Muscle layer of colon (tissue), 2 donors: ENCODE data around the gene ARPC5L.

Experiments used
- H3K27ac ChIP-seq: one replicate; pipeline ENCODE4 v1.7.0; 2013; ENCODE audit warnings: low read depth, mild to moderate bottlenecking, low read length, moderate library complexity
- H3K27me3 ChIP-seq, 2 donors: one replicate each; pipeline ENCODE4 v1.7.0; 2013; ENCODE audit warnings: low read length in 2 of 2, mild to moderate bottlenecking in 2 of 2; ENCODE audit not compliant: insufficient read depth in 2 of 2, control insufficient read depth in 1 of 2
- H3K36me3 ChIP-seq: one replicate; pipeline ENCODE4 v1.7.0; 2013; ENCODE audit warnings: mild to moderate bottlenecking, low read length; ENCODE audit not compliant: insufficient read depth
- H3K4me1 ChIP-seq: one replicate; pipeline ENCODE4 v1.7.0; 2013; ENCODE audit warnings: mild to moderate bottlenecking, low read length; ENCODE audit not compliant: insufficient read depth
- H3K4me3 ChIP-seq, 2 donors: one replicate each; pipeline ENCODE4 v1.7.0; 2013; ENCODE audit warnings: low read length in 2 of 2, low read depth in 1 of 2, mild to moderate bottlenecking in 1 of 2, moderate library complexity in 1 of 2
- H3K9ac ChIP-seq: one replicate; pipeline ENCODE4 v1.7.0; 2013; ENCODE audit warnings: low read length
- H3K9me3 ChIP-seq: one replicate; pipeline ENCODE4 v1.7.0; 2013; ENCODE audit warnings: mild to moderate bottlenecking, low read length
- donor health status: abdominal sarcoma.
- donor health status: Adenocarcinoma of cecum.

ARPC5L gene

DNA sequence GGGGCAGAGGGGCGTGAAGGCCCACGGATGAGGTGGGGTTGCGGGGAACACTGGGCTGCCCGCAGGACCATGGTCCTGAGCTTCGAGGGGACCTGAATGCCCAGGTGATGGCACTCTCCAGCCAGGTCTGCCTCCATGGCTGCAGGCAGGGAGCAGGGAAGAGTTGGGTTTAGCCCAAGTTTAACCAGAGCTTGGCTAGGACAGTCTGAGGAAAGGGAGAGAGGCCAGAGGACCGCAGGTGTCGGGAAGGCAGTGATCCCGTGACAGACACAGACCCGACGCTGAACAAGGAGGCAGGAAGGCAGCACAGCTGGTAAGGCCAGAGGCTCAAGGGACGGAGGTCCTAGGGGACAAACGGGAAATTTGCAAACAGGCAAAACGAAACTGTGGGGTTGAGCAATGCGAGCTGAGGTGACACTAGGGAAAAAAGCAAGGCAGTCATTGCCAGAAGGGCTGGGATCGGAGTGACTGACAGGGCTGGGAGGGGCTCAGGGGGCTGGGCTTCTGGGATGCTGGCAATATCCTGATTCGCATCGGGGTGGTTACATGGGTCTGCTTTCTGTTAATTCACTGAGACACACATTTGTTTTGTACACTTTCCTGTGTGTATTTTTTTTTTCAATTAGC lies 25.0 kb downstream of the ARPC5L start:
- Histone ChIP-seq H3K27ac (no peak overlapping the region), H3K4me3 (no peak overlapping the region), H3K9me3 (no peaks in the 10 kb centered on the region), H3K9ac (no peak overlapping the region), H3K36me3 (peaks cover 62% of the 10 kb centered on the region), H3K4me1 (no peaks in the 10 kb centered on the region), H3K27me3 (no peaks in the 10 kb centered on the region)

DNA sequence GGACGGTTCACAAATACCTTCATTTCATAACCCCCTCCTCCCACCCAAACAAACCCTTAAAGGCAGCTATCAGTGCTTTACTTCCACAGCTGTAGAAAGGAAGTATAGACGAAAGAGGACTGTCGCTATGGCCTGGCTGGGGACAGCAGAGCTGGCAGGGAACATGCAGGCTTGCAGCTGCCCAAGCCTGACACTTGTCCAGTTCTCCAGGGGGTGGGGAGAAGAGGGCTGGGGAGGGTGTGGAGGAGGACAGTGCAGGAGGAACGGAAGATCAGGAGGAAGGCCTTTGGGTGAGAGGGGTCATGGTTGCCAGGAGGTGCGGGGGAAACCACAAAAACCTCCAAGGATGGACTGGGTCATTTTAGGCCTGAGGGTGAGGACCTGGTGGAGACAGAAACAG lies 25.9 kb downstream of the ARPC5L start:
- H3K4me1 ChIP-seq, result no peaks in the 10 kb centered on the region
- no peak overlapping the region for H3K4me3 ChIP-seq
- no peak overlapping the region for H3K9ac ChIP-seq
- H3K36me3 ChIP-seq, result peaks cover 54% of the 10 kb centered on the region
- no peak overlapping the region for H3K27ac ChIP-seq
- no peaks in the 10 kb centered on the region for H3K9me3 ChIP-seq
- no peaks in the 10 kb centered on the region for H3K27me3 ChIP-seq

DNA sequence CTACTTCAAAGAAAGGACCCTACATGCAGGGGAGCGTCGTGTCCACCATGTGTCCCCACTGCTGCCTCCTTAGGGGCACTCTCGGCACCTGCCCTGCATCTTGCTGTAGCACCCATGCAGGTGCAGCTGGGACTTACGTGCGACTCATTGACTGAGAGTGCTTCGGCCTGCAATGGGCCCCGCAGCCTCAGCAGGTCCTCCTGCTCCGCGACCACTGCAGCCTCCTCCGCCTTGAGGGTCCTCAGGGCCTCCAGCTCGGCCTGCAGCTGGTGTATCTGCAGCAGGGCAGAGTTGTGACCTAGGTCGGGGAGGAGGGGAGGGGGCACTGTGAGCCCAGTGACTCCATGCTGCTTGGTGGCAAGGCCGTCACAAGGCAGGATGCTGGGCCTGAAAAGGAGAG lies 27.1 kb downstream of the ARPC5L start:
- peaks cover 66% of the 10 kb centered on the region for H3K36me3 ChIP-seq
- no peak overlapping the region for H3K9ac ChIP-seq
- H3K4me1 ChIP-seq, result no peaks in the 10 kb centered on the region
- H3K9me3 ChIP-seq, result no peaks in the 10 kb centered on the region
- no peak overlapping the region for H3K27ac ChIP-seq
- no peaks in the 10 kb centered on the region for H3K27me3 ChIP-seq
- H3K4me3 ChIP-seq, result no peak overlapping the region

DNA sequence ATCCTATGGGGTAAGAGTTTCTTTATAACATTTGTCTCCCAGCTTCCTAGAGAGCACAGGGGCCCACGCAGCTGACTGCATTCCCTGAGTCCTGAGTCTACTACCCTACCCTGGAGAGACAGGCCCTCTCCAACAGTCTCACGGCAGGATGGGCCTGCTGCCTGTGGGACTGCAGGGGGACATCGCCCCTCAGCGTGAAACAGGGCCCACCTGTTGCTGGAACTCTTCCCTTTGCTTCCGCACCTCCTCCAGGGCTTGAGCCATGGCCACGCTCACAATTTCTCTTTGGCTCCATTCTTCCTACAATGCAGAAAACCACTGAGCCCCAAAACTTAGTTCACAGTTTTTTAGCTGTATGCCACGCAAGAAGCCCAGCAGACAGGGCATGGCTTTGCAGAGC lies 28.2 kb downstream of the ARPC5L start:
- Histone ChIP-seq H3K4me3 (no peak overlapping the region), H3K9me3 (no peaks in the 10 kb centered on the region), H3K4me1 (no peaks in the 10 kb centered on the region), H3K27ac (no peak overlapping the region), H3K27me3 (no peaks in the 10 kb centered on the region), H3K9ac (no peak overlapping the region), H3K36me3 (peaks cover 70% of the 10 kb centered on the region)

DNA sequence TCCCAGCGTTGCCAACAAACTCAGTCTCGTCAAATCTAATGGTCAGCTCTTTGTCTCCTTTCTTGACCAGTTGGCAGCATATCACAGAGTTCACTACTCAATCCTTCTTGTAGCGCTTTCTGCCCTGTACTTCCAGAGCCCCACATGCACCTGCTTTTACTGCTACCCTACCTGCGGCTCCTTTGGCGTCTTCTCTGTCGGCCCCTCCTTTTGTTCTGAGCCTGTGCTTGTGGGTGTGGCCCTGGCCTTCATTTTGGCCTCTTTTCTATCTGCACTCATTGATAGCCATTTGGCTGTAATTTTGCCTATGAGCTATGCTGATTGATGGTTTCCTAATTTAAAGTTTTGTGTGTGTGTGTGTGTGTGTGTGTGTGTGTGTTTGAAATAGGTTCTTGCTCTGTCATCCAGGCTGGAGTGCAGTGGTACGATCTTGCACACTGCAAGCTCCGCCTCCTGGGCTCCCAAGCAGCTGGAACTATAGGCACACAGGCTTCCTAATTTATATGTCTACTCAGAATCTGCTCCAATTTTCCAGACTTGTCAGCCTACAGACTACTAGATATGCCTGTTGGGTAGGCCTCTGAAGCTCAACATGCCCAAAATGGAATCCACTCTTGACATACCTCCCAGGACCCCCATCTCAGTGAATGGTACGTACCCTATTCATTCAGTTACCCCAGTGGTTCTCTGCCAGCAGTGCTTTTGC lies 32.3 kb downstream of the ARPC5L start:
- peaks cover 62% of the 10 kb centered on the region for H3K36me3 ChIP-seq
- H3K9me3 ChIP-seq, result no peaks in the 10 kb centered on the region
- H3K4me3 ChIP-seq, result no peak overlapping the region
- H3K27ac ChIP-seq, result no peak overlapping the region
- no peaks in the 10 kb centered on the region for H3K4me1 ChIP-seq
- no peak overlapping the region for H3K9ac ChIP-seq
- no peaks in the 10 kb centered on the region for H3K27me3 ChIP-seq

DNA sequence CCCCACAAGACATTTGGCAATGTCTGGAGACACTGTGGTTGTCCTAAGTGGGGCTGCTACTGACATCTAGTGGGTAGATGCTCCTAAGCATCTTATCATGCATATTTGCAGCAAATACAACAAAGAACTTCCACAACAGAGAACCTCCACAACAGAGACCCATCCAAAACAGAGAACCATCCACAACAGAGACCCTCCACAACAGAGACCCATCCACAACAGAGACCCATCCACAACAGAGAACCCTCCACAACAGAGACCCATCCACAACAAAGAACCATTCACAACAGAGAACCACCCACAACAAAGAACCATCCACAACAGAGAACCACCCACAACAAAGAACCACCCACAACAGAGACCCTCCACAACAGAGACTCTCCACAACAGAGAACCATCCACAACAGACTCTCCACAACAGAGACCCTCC lies 32.8 kb downstream of the ARPC5L start:
- peaks cover 62% of the 10 kb centered on the region for H3K36me3 ChIP-seq
- H3K27me3 ChIP-seq, result no peaks in the 10 kb centered on the region
- no peak overlapping the region for H3K9ac ChIP-seq

DNA sequence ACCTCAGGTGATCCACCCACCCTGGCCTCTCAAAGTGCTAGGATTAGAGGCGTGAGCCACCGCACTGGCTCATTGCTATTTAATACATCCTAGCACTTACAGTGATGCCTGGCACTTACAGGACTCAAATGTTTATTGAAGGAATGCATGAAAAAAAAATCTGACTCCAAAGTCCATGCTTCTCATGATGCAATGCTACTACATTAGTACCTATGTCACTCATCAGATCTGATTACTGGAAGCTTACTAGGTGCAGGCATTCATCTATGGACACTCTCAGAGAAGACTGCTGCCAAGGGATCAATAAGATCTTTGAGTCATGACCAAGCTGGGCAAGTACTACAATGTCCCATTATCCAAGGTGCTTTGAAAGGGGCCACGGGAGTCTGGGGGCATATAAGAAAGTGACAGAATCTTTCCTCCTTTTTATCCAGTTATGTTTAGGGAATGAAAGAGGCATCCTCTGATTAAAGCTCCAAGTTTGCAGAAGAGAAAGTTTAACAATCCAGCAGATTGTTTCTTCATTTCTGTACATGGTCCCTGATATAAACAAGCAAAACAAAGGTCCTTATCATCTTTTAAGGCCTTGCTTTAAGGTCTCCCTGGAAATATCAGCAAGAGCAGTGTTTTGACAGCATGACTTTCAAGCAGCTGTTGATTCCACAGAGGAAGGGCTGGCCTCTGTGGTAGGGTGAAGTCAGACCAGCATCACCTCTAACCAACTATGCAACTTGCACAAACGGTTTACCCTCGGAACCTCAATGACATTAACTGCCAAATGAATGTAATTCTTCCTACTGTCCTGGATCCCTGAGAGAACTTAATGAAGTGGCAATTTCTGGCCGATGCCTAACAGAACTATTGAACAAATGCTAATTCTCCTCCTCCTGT lies 35.9 kb downstream of the ARPC5L start:
- Histone ChIP-seq H3K9me3 (no peaks in the 10 kb centered on the region), H3K27me3 (no peaks in the 10 kb centered on the region), H3K36me3 (peaks cover 60% of the 10 kb centered on the region), H3K27ac (no peak overlapping the region), H3K4me1 (no peaks in the 10 kb centered on the region), H3K4me3 (no peak overlapping the region), H3K9ac (no peak overlapping the region)

More for the DNA sequence above, 32.8 kb downstream of the ARPC5L start:
- Histone ChIP-seq H3K4me3 (no peak overlapping the region), H3K9me3 (no peaks in the 10 kb centered on the region), H3K4me1 (no peaks in the 10 kb centered on the region), H3K27ac (no peak overlapping the region)

DNA sequence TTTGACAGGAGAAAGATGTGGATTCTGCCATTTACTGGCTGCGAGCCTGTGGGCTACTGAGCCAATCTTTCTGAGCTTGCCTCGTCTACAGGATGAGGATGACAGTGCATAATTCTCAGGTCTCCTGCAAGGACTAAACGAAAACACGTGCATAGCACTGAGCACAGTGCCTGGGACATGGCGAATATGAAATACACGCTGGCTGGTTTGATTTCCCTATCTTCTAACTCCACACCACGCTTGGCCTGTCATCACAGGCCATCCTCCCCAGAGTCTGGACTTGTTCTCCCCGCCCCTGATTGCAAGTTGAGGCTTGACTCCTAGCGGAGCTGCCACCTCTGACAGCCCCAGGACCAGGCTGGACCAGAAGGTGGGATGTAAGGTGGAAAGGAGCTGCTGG lies 37.9 kb downstream of the ARPC5L start:
- Histone ChIP-seq H3K27ac (no peak overlapping the region), H3K9me3 (no peaks in the 10 kb centered on the region), H3K27me3 (no peaks in the 10 kb centered on the region), H3K4me3 (no peak overlapping the region), H3K4me1 (no peaks in the 10 kb centered on the region), H3K36me3 (peaks cover 49% of the 10 kb centered on the region), H3K9ac (no peak overlapping the region)

DNA sequence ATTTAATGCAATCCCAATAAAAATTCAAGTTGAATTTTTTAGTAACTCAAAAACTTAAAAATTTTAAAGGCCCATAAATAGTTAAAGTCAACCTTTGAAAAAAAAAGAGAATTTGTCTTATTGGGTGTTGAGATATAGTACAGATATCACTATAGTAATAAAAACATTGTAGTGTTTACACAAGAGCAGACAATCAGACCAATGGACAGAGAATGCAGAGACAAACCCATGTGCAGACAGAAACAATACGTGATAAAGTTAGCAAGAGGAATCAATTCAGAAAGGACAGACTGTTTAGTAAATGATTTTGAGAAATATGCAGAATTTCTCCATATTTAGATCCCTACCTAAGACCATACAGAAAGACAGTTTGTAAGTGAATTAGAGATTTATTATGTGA lies 45.0 kb downstream of the ARPC5L start:
- no peaks in the 10 kb centered on the region for H3K4me1 ChIP-seq
- peak overlapping the region; percentile 12 for H3K9ac ChIP-seq
- no peaks in the 10 kb centered on the region for H3K9me3 ChIP-seq
- no peaks in the 10 kb centered on the region for H3K27me3 ChIP-seq
- no peak overlapping the region for H3K4me3 ChIP-seq
- H3K36me3 ChIP-seq, result peaks cover 22% of the 10 kb centered on the region
- no peak overlapping the region for H3K27ac ChIP-seq

DNA sequence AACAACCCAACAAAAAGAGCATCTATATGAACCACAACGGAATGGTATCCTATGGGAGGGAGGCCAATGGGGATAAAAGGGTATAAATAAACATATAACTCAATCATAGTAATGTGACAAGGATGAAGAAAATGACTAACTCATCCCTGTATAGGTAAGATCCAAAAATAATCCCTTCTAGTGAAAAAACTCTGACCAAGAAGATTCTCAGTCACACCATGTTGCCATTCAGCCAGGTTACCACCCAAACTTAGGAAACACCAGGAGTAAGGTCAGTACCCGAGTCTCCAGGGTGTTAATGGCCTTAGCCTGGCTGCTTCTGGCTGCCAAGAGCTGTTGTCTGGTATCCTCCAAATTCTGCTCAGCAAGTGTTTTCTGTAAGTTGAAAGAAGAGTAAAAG lies 46.2 kb downstream of the ARPC5L start:
- Histone ChIP-seq H3K27ac (no peak overlapping the region), H3K27me3 (no peaks in the 10 kb centered on the region), H3K9me3 (no peaks in the 10 kb centered on the region), H3K4me3 (no peak overlapping the region), H3K36me3 (peaks cover 24% of the 10 kb centered on the region), H3K9ac (no peak overlapping the region), H3K4me1 (no peaks in the 10 kb centered on the region)

DNA sequence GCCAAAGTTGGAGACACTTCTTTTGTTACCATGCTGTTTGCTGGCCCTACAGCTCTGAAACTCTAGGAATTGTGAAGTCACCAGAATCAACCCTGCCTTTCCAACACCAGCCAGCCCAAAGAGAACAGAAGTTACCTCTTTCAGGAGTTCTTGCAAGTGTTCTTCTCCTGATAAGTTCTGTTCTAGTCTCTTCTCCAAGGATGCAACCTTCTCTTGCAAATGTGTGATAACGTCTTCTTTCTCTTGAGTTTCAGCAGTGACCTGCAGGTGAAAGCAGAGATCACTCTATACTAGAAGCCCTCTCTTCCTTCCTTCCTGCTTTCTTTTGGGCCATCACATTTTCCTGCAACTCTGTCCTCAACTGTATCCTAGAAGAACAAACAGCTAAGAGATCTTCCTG lies 49.8 kb downstream of the ARPC5L start:
- no peak overlapping the region for H3K4me3 ChIP-seq
- H3K36me3 ChIP-seq, result peaks cover 36% of the 10 kb centered on the region
- H3K4me1 ChIP-seq, result no peaks in the 10 kb centered on the region

More for the DNA sequence above, 49.8 kb downstream of the ARPC5L start:
- no peaks in the 10 kb centered on the region for H3K27me3 ChIP-seq
- no peaks in the 10 kb centered on the region for H3K9me3 ChIP-seq
- no peak overlapping the region for H3K9ac ChIP-seq
- H3K27ac ChIP-seq, result no peak overlapping the region
